Neuronal stem cell (in vitro differentiated cells): ENCODE data around the gene EVI5.
"Not testable (repeated sequence)": the region's sequence is repeated elsewhere in the genome, so short reads cannot be mapped to it uniquely, and the experiment has no call there.

Source experiments
- DNase-seq: peaks from one replicate; pipeline ENCODE4 v3.0.0-alpha.2; 2013; ENCODE audit warnings: low spot score
- H2AFZ ChIP-seq: one replicate; pipeline ENCODE4 v1.6.1; 2013; ENCODE audit warnings: mild to moderate bottlenecking, low read length, inconsistent platforms
- H2AK5ac ChIP-seq: 2 replicates; pipeline ENCODE4 v1.6.1; 2013; ENCODE audit warnings: low read depth, mild to moderate bottlenecking, inconsistent platforms, low read length, moderate library complexity, mixed read lengths
- H2BK120ac ChIP-seq: 2 replicates; pipeline ENCODE4 v1.6.1; 2013; ENCODE audit warnings: low read depth, mild to moderate bottlenecking, inconsistent platforms, low read length, moderate library complexity, mixed read lengths
- H2BK12ac ChIP-seq: one replicate; pipeline ENCODE4 v1.6.1; 2013; ENCODE audit warnings: low read length, inconsistent platforms
- H2BK15ac ChIP-seq: 2 replicates; pipeline ENCODE4 v1.6.1; 2013; ENCODE audit warnings: mild to moderate bottlenecking, low read length, inconsistent platforms, mixed read lengths
- H2BK5ac ChIP-seq: one replicate; pipeline ENCODE4 v1.6.1; 2013; ENCODE audit warnings: inconsistent platforms, mild to moderate bottlenecking, low read length, moderate library complexity
- H3K14ac ChIP-seq: one replicate; pipeline ENCODE4 v1.6.1; 2013; ENCODE audit warnings: low read length, inconsistent platforms
- H3K18ac ChIP-seq: 2 replicates; pipeline ENCODE4 v1.6.1; 2013; ENCODE audit warnings: low read length, inconsistent platforms
- H3K23ac ChIP-seq: 2 replicates; pipeline ENCODE4 v1.6.1; 2013; ENCODE audit warnings: low read depth, mild to moderate bottlenecking, mixed read lengths, low read length, inconsistent platforms; ENCODE audit not compliant: poor library complexity
- H3K27ac ChIP-seq: replicated peaks from 3 replicates; pipeline ENCODE4 v1.5.1; 2013; ENCODE audit warnings: low read length, inconsistent platforms
- H3K27me3 ChIP-seq, 3 experiments: 2 replicates each; pipeline ENCODE4 v1.6.1; 2013; ENCODE audit warnings: low read length in 3 of 3, mild to moderate bottlenecking in 2 of 3, inconsistent platforms in 1 of 3, low read depth in 1 of 3, mixed read lengths in 1 of 3, moderate library complexity in 1 of 3; ENCODE audit not compliant: control insufficient read depth in 3 of 3, insufficient read depth in 3 of 3
- H3K36me3 ChIP-seq, 2 donors: replicated peaks in 1 of 2; 2 replicates each; pipeline ENCODE4 v1.6.1; 2013; ENCODE audit warnings: low read length in 2 of 2; ENCODE audit not compliant: control insufficient read depth in 2 of 2, insufficient read depth in 2 of 2
- H3K4ac ChIP-seq: 2 replicates; pipeline ENCODE4 v1.6.1; 2013; ENCODE audit warnings: inconsistent platforms, mild to moderate bottlenecking, low read length, moderate library complexity
- H3K4me1 ChIP-seq, 2 donors: 1 replicate in 1 of 2; 2 replicates in 1 of 2; pipeline ENCODE4 v1.6.1; 2013; ENCODE audit warnings: low read length in 2 of 2, low read depth in 1 of 2; ENCODE audit not compliant: control insufficient read depth in 2 of 2, insufficient read depth in 1 of 2
- H3K4me2 ChIP-seq: one replicate; pipeline ENCODE4 v1.6.1; 2013; ENCODE audit warnings: mild to moderate bottlenecking, low read length, inconsistent platforms; ENCODE audit not compliant: insufficient read depth, poor library complexity, severe bottlenecking
- H3K4me3 ChIP-seq, 2 donors: 2 replicates each; pipeline ENCODE4 v1.5.1; 2013; ENCODE audit warnings: low read length in 2 of 2, mild to moderate bottlenecking in 2 of 2, inconsistent platforms in 1 of 2, moderate library complexity in 1 of 2
- H3K79me1 ChIP-seq: one replicate; pipeline ENCODE4 v1.6.1; 2013; ENCODE audit warnings: low read depth, mild to moderate bottlenecking, inconsistent platforms, low read length, moderate library complexity
- H3K9ac ChIP-seq: one replicate; pipeline ENCODE4 v1.6.1; 2013; ENCODE audit warnings: mild to moderate bottlenecking, low read depth, low read length, inconsistent platforms; ENCODE audit not compliant: poor library complexity
- H3K9me3 ChIP-seq, 2 donors: replicated peaks in 1 of 2; 2 replicates each; pipeline versions ENCODE3 to v1.6.1; 2013; ENCODE audit warnings: low read length in 2 of 2, mild to moderate bottlenecking in 2 of 2, inconsistent platforms in 1 of 2, low read depth in 1 of 2, mixed read lengths in 1 of 2, moderate library complexity in 1 of 2; ENCODE audit not compliant: control insufficient read depth in 2 of 2, insufficient read depth in 1 of 2
- H4K8ac ChIP-seq: one replicate; pipeline ENCODE4 v1.6.1; 2013; ENCODE audit warnings: low read depth, mild to moderate bottlenecking, inconsistent platforms, low read length, moderate library complexity
- H4K91ac ChIP-seq: one replicate; pipeline ENCODE4 v1.6.1; 2013; ENCODE audit warnings: low read length, low read depth, mild to moderate bottlenecking, inconsistent platforms; ENCODE audit not compliant: poor library complexity
- WGBS, 2 donors: extraction: QIAGEN DNeasy Blood & Tissue Kit; methylation state at CpG; one replicate each; pipeline ENCODE4 v1.1.7; 2013; ENCODE audit warnings: missing lambda C conversion rate in 2 of 2, mixed read lengths in 1 of 2; ENCODE audit not compliant: insufficient read length in 2 of 2, insufficient replicate concordance in 1 of 2; ENCODE audit errors: extremely low coverage in 2 of 2; 5-methylcytosine and 5-hydroxymethylcytosine counted together

Gene EVI5

GRCh38 chr1:92721157-92721556 lies 63.8 kb downstream of the EVI5 start:
- H3K4me2 ChIP-seq, H2BK15ac ChIP-seq, H3K36me3 ChIP-seq, H4K8ac ChIP-seq, H3K18ac ChIP-seq, H3K14ac ChIP-seq, H4K91ac ChIP-seq, H3K4me1 ChIP-seq, H3K27me3 ChIP-seq, H3K9ac ChIP-seq, H2AFZ ChIP-seq, H3K79me1 ChIP-seq, H3K23ac ChIP-seq, DNase-seq, H2BK5ac ChIP-seq, H2BK12ac ChIP-seq, H2AK5ac ChIP-seq, H2BK120ac ChIP-seq, H3K9me3 ChIP-seq, H3K27ac ChIP-seq, H3K4ac ChIP-seq, H3K4me3 ChIP-seq: not testable (repeated sequence)
- WGBS, 2 donors = no CpG with 5 or more reads among the region's 2 CpGs

GRCh38 chr1:92715476-92715951 lies 69.4 kb downstream of the EVI5 start:
- not testable (repeated sequence) for H3K14ac ChIP-seq, H2AK5ac ChIP-seq, H3K27me3 ChIP-seq, H3K36me3 ChIP-seq, H3K27ac ChIP-seq, H3K23ac ChIP-seq, H3K4me1 ChIP-seq, H2BK12ac ChIP-seq, H3K9ac ChIP-seq, DNase-seq, H3K9me3 ChIP-seq, H3K79me1 ChIP-seq, H2BK120ac ChIP-seq, H4K8ac ChIP-seq, H4K91ac ChIP-seq, H2BK15ac ChIP-seq, H3K18ac ChIP-seq, H3K4me2 ChIP-seq, H2BK5ac ChIP-seq, H2AFZ ChIP-seq, H3K4ac ChIP-seq, H3K4me3 ChIP-seq
- no CpG with 5 or more reads among the region's 16 CpGs for WGBS, 2 donors

GRCh38 chr1:92713939-92714338 lies 71.0 kb downstream of the EVI5 start:
- no CpG with 5 or more reads among the region's 2 CpGs for WGBS, 2 donors
- Histone ChIP-seq H3K27me3 (no peaks in the 10 kb centered on the region), H3K27ac (no peak overlapping the region), H3K9me3 (no peaks in the 10 kb centered on the region), H3K79me1 (no peaks in the 10 kb centered on the region), H4K91ac (no peak overlapping the region), H2BK5ac (no peak overlapping the region), H3K14ac (no peak overlapping the region), H3K23ac (no peak overlapping the region), H2BK15ac (no peak overlapping the region), H3K18ac (no peak overlapping the region), H2BK12ac (no peak overlapping the region), H3K4me2 (no peak overlapping the region), H3K4me1 (no peaks in the 10 kb centered on the region), H4K8ac (no peak overlapping the region), H3K4ac (no peak overlapping the region), H2BK120ac (no peak overlapping the region), H2AFZ (no peak overlapping the region), H3K9ac (no peak overlapping the region), H2AK5ac (no peak overlapping the region), H3K36me3 (no peaks in the 10 kb centered on the region), H3K4me3 (no peak overlapping the region)
- no peak for DNase-seq

- no peak overlapping the region for H2BK12ac ChIP-seq
- no peak overlapping the region for H4K8ac ChIP-seq
- no peak overlapping the region for H3K18ac ChIP-seq
- no peak overlapping the region for H2AFZ ChIP-seq
- no peak overlapping the region for H3K23ac ChIP-seq
- H3K4me3 ChIP-seq = no peak overlapping the region
- H3K9me3 ChIP-seq = no peaks in the 10 kb centered on the region
- no peaks in the 10 kb centered on the region for H3K4me1 ChIP-seq
- H2BK120ac ChIP-seq = no peak overlapping the region
- H3K36me3 ChIP-seq = no peaks in the 10 kb centered on the region
- H3K27ac ChIP-seq = no peak overlapping the region
- H3K4me2 ChIP-seq = no peak overlapping the region
- no peak overlapping the region for H2BK5ac ChIP-seq
- no peak overlapping the region for H3K14ac ChIP-seq
- no peaks in the 10 kb centered on the region for H3K27me3 ChIP-seq
- H3K79me1 ChIP-seq = no peaks in the 10 kb centered on the region
- H3K4ac ChIP-seq = no peak overlapping the region
- no peak overlapping the region for H3K9ac ChIP-seq
- WGBS, 2 donors = no CpG with 5 or more reads among the region's 6 CpGs
- H2BK15ac ChIP-seq = no peak overlapping the region
- no peak overlapping the region for H4K91ac ChIP-seq
- H2AK5ac ChIP-seq = no peak overlapping the region
- DNase-seq = no peak
Observed at GRCh38 chr1:92711473-92712165, 73.3 kb downstream of the EVI5 start.
